MV-4-11 (cell line): ENCODE measurements around the gene GABRE.
"Not testable (repeated sequence)": the region's sequence is repeated elsewhere in the genome, so short reads cannot be mapped to it uniquely, and the experiment has no call there.

Experiments used
- DNase-seq: peaks from one replicate; lab custom pipeline; 2025; lab: John Stamatoyannopoulos, UW

The GABRE gene

DNA sequence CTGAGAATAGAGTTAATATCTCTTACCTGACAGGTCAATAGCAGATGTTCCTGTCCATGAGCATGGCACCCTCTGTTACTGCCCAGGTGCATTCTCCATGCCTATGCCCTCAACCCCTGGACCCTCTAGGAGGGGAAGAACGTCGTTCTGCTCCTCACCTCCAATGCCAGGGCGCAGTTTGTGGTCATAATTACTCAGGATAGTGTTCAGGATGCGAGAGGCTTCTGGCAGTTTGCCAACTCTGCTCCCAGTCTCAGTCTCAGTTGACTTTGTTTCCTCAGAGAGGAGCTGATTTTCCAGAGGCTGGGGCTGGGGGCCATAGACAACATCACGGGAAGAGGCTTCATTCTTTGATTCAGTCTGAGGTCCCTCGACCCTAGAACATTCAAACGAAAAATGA is 4.4 kb downstream of the GABRE start:
- DNase-seq = no peak

DNA sequence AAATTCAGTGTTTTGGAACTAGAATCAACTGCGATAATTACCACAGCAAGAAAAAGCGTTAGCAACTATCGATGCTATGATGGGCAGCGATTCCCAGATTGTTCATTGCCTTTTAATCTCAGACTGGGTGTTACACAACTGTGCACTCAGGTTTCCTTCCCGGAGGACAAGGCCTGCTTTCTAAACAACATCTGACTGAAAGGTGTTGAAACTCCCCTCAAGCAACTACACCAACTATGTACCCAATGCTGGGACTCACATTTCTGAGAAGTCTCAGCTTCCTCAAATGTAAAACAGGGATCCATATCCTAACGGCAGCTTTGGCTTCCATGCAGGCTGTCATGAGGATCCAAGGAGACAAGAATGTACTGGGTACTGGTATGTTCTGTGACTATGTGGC is 8.2 kb downstream of the GABRE start:
- DNase-seq = no peak

DNA sequence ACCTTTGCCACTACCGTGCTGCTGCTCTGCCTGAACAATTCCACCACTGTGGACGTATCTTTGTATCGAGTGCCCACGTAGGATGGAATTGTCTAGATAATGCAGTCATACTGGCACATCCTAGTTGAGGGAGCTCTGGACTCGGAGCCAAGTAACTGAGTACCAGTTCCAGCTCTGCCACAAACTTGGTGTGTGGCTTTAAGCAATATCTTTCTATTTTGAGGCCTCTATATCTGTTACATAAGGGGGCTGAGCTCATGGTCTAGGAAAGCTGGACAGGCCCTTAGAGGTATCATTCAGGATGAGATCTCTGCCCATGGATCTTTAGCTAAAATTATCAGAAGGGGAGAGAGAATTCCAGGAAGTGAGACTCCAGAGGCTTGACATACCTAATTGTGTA is 12.4 kb downstream of the GABRE start:
- DNase-seq = no peak

DNA sequence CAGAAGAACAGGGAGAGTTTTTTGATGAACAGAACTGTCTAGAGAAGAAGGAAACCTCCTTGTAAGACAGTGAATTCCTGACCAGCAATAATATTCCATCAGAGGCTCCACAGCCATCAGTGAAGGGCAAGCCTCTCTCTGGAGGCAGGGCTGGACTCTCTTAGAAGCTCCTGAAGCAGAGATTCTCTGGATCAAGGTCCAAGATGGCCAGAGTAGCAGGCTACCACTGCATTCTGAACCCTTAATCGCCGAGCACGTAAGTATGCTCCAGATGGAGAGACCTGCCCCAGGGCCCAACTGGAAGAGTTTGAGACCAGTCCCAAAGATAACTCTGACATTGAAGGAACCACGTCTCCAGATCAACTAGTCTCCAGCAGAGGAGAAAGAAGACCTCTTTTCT is 16.4 kb downstream of the GABRE start:
- DNase-seq = no peak

DNA sequence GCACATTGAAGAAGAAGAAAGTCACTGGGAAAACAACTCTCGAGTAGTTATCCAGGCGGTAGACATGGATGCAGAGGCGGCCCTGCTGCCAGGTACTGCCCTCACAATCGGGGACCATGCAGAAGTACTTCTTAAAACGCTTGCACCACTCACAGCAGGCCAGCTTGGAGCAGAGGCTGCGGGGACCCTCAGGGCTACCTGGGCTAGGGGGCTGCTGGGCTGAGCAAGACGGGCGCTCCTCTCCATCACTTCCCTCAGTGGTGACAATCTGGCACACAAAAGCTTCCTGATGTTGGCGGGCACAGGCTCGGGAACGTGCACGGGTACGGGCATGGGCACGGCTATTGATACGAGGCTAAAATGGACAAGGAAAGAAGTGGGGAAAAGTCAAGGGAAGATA is 19.7 kb downstream of the GABRE start:
- DNase-seq = no peak

DNA sequence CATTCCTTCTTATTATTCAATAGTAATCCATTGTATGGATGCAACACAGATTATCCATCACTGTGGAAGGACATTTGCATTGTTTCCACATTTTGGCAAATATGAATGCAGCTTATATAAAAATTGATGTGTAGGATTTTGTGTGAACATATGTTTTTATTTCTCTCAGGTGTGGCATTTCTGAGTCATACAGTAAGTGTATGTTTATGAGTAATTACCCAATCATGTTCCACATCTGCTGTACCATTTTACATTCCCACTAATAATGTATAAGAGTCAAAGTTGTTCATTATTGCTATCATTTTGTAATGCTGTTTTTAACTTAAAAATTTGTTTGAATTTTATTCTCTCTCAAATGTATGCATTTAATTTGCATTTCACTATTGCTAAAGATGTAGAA is 36.3 kb downstream of the GABRE start:
- DNase-seq = no peak

DNA sequence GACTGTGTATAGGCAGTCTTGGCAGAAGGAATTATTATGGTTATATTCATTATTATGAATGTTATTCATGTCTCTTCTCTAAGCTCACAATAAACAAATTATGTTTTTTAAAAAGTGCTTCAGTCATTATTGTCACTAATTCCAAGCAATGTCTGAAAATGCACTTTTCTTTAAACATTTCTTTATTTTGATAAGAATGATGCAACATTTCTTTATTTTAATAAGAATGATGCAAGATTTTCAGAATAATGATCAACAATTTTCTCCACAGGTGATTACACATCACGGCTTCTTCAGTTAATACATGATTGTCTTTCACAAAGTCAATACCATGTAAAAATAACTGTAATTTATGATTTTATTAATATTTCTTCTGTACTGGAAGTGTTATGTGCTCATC is 39.1 kb downstream of the GABRE start:
- DNase-seq = no peak

DNA sequence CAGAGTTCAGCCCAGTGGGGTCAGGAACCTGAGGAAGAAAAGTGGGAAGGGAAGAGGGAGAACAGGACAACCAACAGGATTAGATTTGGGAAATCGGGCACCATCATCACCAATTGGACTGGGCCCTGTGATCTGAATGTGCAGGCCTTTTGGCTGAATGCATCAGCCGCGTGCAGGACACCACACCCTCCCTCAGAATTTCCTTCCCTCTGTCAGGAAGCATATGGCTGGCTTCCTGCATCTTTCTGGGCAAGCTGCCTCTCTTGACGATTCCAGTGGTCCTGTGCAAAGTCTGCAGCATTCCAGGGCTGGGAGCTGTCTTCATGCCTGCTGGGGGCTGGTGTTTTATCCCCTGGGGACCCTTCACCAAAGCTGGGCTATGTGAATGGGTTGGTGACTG is 45.4 kb downstream of the GABRE start:
- DNase-seq = no peak

DNA sequence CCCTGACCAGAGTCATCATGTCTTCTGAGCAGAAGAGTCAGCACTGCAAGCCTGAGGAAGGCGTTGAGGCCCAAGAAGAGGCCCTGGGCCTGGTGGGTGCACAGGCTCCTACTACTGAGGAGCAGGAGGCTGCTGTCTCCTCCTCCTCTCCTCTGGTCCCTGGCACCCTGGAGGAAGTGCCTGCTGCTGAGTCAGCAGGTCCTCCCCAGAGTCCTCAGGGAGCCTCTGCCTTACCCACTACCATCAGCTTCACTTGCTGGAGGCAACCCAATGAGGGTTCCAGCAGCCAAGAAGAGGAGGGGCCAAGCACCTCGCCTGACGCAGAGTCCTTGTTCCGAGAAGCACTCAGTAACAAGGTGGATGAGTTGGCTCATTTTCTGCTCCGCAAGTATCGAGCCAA is 50.8 kb downstream of the GABRE start:
- DNase-seq = no peak

DNA sequence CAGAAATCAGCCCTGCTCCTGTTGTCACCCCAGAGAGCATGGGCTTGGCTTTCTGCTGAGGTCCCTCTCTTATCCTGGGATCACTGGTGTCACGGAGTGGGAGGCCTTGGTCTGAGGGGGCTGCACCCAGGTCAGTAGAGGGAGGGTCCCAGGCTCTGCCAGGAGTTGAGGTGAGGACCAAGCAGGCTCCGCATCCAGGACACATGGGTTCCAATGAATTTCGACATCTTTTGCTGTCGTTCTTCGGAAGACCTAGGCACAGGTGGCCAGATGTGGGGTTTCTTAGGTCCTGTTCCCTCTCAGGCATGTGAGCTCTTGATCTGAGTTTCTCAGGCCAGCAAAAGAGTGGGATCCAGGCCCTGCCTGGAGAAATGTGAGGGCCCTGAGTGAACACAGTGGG is 51.8 kb downstream of the GABRE start:
- DNase-seq = no peak

DNA sequence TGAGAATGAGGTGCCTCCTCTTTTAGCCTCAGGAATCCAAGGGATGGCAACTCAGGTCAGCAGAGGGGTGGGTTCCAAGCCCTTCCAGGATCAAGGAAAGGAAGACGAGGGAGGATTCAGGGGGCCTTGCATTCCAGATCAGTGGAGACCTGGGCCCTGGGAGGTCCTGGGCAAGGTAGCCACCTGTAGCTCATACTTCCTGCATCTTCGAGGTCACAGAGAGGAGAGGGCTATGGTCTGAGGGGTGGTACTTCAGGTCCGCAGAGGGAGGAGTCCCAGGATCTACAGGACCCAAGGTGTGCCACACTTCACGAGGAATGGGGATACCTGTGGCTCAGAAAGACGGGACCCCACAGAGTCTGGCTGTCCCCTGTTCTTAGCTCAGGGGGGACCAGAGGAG is 52.6 kb downstream of the GABRE start:
- DNase-seq = no peak

DNA sequence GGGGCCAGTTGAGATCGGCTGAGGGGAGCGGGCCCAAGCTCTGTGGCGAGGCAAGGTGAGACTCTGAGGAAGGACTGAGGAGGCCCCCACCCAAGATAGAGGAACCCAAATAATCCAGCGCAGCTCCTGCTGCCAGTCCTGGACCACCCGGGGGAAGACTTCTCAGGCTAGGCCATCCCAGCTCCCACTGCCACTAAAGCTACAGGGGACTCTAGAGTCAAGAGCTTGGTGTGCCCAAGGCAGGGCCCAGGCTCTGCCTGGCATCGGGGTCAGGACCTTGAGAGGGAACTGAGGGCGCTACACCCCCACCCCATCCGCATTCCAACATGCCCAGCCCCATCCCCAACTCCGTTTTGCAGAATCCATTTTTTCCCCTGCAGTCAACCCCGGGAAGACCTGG is 53.2 kb downstream of the GABRE start:
- DNase-seq = no peak

DNA sequence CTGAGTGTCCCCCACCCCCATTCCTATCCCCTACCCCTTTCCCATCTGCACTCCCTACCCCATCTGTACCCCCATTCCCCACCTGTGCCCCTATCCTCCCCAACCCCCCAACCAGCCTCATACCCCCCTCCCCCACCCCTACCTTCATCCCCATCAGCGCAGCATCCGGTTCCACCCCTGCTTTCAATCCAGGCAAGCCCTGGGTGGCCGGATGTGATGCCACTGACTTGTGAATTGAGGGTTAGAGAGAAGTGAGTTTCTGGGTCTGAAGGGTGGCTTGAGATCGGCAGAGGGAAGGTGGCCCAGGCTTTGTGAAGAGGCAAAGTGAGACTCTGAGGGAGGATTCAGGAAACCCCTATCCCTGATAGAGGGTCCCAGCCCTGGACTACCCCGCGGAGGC is 53.9 kb downstream of the GABRE start:
- DNase-seq = no peak

DNA sequence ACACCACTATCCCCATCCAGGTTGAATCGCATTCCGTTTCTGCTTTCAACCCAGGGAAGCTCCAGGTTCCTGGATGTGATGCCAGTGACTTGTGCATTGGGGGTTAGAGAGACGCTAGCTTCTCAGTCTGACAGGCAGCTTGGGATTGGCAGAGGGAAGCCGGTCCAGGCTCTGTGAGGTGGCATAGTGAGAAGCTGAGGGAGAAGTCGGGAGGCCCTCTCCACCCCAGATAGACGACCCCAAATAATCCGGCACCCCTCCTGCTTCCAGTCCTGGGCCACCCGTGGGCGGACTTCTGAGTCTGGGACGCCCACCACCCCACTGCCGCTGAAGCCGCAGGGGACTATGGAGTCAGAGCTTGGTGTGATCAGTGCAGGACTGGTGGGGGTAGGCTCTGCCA is 54.4 kb downstream of the GABRE start:
- DNase-seq = no peak

DNA sequence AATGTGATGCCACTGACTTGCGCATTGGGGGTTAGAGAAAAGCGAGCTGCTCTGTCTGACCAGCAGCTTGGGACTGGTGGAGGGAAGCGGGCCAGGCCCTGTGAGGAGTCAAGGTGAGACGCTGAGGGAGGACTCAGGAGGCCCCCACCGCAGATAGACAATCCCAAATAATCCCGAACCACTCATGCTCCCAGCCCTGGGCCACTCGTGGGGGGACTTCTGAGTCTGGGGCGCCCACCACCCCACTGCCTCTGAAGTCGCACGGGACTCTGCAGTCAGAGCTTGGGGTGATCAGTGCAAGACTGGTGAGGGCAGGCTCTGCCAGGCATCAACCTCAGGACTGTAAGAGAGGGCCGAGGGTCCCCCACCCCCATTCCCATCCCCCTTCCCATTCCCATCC is 54.9 kb downstream of the GABRE start:
- DNase-seq = no peak

DNA sequence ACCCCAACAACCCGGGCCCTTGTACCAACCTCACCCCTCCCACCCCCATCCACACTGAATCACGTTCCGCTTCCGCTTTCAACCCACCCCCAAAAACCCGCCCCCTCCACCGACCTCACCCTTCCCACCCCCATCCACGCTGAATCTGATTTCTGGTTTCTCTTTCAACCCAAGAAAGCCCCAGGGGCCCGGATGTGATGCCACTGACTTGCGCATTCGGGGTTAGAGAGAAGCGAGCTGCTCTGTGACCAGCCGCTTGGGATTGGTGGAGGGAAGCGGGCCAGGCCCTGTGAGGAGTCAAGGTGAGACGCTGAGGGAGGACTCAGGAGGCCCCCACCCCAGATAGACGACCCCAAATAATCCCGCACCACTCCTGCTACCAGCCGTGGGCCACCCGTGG is 55.7 kb downstream of the GABRE start:
- DNase-seq = not testable (repeated sequence)

DNA sequence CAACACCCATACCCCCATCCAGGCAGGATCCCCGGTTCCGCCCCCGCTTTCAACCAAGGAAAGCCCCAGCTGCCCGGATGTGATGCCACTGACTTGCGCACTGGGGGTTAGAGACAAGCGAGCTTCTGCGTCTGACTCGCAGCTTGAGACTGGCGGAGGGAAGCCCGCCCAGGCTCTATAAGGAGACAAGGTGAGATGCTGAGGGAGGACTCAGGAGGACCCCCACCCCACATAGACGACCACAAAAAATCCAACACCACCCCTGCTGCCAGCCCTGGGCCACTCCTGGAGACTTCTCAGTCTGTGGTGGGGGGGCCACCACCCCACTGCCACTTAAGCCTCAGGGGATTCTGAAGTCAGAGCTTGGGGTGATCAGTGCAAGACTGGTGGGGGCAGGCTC is 61.7 kb downstream of the GABRE start, which contains the start of gene MAGEA4:
Gene MAGEA4, plus strand, starts transcription at position 110 of the 400 bp plus-strand sequence. CDS start 10,776 bp downstream, outside the sequence.
- DNase-seq = no peak

DNA sequence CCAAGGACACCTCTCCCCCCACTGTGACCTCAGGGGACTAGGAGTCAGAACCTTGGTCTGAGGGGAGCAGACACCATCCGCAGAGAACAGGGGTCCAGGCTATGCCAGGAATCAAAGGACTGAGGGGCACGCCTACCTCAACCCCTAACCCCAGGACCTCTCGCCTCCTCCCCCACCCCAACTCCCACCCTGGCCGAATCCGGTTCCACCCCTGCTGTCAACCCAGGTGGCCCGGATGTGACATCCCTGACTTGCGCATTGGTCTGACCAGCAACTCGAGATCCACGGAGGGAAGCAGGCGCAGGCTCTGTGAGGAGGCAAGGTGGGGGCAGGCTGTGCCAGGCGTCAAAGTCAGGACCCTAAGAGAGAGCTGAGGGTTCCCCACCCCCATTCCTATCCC is 62.3 kb downstream of the GABRE start:
- DNase-seq = no peak

DNA sequence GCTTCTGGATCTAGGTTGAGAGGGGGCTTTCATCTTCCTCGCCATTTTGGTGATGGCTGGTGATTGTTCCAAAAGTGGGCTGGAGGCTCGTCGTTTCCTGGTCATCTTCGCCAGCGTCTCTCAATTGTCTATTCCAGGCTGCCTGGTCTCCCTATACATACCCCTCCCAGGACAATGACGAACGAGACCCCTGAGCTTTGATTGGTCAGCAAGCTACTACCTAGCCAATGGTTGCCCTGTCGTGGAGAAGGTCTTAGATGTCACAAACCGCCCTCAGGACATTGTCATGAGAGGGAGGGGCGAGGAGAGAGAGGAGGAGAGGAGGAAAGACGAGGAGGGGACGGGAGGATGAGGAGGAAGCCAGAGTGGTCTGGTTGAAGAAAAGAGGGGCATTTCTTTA is 69.5 kb downstream of the GABRE start:
- DNase-seq = no peak
